Breast epithelium (tissue), 4 donors: ENCODE results near the gene TLX1. TPM values are rescaled to one million over a fixed set of nuclear protein-coding genes. Genes with fewer than 3 reads are reported as not detected.

Experiments
- DNase-seq, 2 donors: peaks; one replicate each; pipeline ENCODE4 v3.0.0-alpha.2; 2019; ENCODE audit warnings: low spot score in 2 of 2
- H3K27ac ChIP-seq, 2 donors: fragments of 200-600 bp; sonication (generic) in 1 of 2; one replicate each; pipeline ENCODE4 v1.5.1; 2016 to 2019; ENCODE audit warnings: mild to moderate bottlenecking in 1 of 2
- H3K27me3 ChIP-seq, 2 donors: fragments of 200-600 bp; sonication (generic) in 1 of 2; one replicate each; pipeline versions ENCODE4 v1.5.1 to v1.6.0; 2017 to 2019; ENCODE audit warnings: control low read depth in 1 of 2, mild to moderate bottlenecking in 1 of 2
- H3K36me3 ChIP-seq: fragments of 200-600 bp; one replicate; pipeline ENCODE4 v1.5.1; 2019
- H3K4me1 ChIP-seq, 2 donors: fragments of 200-600 bp; sonication (generic); one replicate each; pipeline ENCODE4 v1.5.1; 2016 to 2019; ENCODE audit warnings: control low read depth in 1 of 2
- H3K4me3 ChIP-seq, 3 donors: fragments of 200-600 bp; sonication (generic); 1 replicate in 2 of 3; 2 replicates in 1 of 3; pipeline ENCODE4 v1.5.1; 2016 to 2019; ENCODE audit warnings: mild to moderate bottlenecking in 3 of 3, moderate library complexity in 2 of 3
- H3K9me3 ChIP-seq, 2 donors: fragments of 200-600 bp; sonication (generic) in 1 of 2; one replicate each; pipeline ENCODE4 v1.5.1; 2016 to 2019; ENCODE audit warnings: control low read depth in 1 of 2
- CTCF ChIP-seq, 3 donors: fragments of 450-650 bp; IDR thresholded peaks; one replicate each; pipeline ENCODE4 v1.5.1; 2016 to 2017; ENCODE audit warnings: antibody characterized with exemption in 3 of 3, mild to moderate bottlenecking in 3 of 3, moderate library complexity in 3 of 3
- POLR2A ChIP-seq: fragments of 450-650 bp; IDR thresholded peaks from one replicate; pipeline ENCODE4 v1.6.1; 2016; ENCODE audit warnings: antibody characterized with exemption, mild to moderate bottlenecking, moderate library complexity
- POLR2AphosphoS5 ChIP-seq, 3 donors: sonication (generic); formaldehyde crosslinking; IDR thresholded peaks; one replicate each; pipeline ENCODE4 v1.6.1; 2017; ENCODE audit warnings: antibody characterized with exemption in 3 of 3
- intact Hi-C: fragments of 100-400 bp; cut with DNase I; formaldehyde crosslinking; loops from one replicate; pipeline ENCODE4 v1.15.1; 2023; ENCODE audit warnings: low total_unique reads
- total RNA-seq, 3 donors: library from RNA; depleted of rRNA; stranded (reverse); fragments of >200 nt; gene quantifications; one replicate each; pipeline ENCODE4 v1.1.0, GENCODE V29; 2016

The TLX1 gene
- total RNA-seq, 3 donors from 2014 or later: not detected

GRCh38 chr10:101114646-101115045 lies 16.5 kb upstream of the TLX1 start:
- Histone ChIP-seq H3K9me3 (no peaks in the 10 kb centered on the region), H3K27me3 (peaks cover 0 to 47% of the 10 kb centered on the region in 2 donors), H3K4me1 (no peaks in the 10 kb centered on the region), H3K4me3 (no peak overlapping the region), H3K36me3 (no peaks in the 10 kb centered on the region), H3K27ac (no peak overlapping the region)
- TF ChIP-seq POLR2AphosphoS5 (IDR thresholded peaks at IDR 0.05) (no peak), CTCF (IDR thresholded peaks at IDR 0.05) (no peak), POLR2A (no peak)
- no peak for DNase-seq
- intact Hi-C loops: no loop called here

GRCh38 chr10:101116754-101117153 lies 14.3 kb upstream of the TLX1 start:
- H3K27me3 ChIP-seq: peaks cover 0 to 58% of the 10 kb centered on the region in 2 donors
- peaks cover 0 to 4% of the 10 kb centered on the region in 2 donors for H3K4me1 ChIP-seq
- no peak overlapping the region for H3K27ac ChIP-seq
- H3K9me3 ChIP-seq: no peaks in the 10 kb centered on the region
- H3K36me3 ChIP-seq: no peaks in the 10 kb centered on the region
- intact Hi-C loops: no loop called here
- H3K4me3 ChIP-seq: no peak overlapping the region
- TF ChIP-seq POLR2A (no peak), POLR2AphosphoS5 (IDR thresholded peaks at IDR 0.05) (no peak), CTCF (IDR thresholded peaks at IDR 0.05) (no peak)
- no peak for DNase-seq

- peaks cover 0 to 4% of the 10 kb centered on the region in 2 donors for H3K4me1 ChIP-seq
- H3K27me3 ChIP-seq: peaks cover 0 to 63% of the 10 kb centered on the region in 2 donors
- no peaks in the 10 kb centered on the region for H3K9me3 ChIP-seq
- H3K27ac ChIP-seq: no peak overlapping the region
- no peaks in the 10 kb centered on the region for H3K36me3 ChIP-seq
- H3K4me3 ChIP-seq: no peak overlapping the region
- intact Hi-C loops: no loop called here
- TF ChIP-seq POLR2AphosphoS5 (IDR thresholded peaks at IDR 0.05) (no peak), POLR2A (no peak), CTCF (IDR thresholded peaks at IDR 0.05) (no peak)
- no peak for DNase-seq
These were observed 13.1 kb upstream of the TLX1 start for GRCh38 chr10:101118031-101118430.

- H3K9me3 ChIP-seq: no peaks in the 10 kb centered on the region
- TF ChIP-seq POLR2AphosphoS5 (IDR thresholded peaks at IDR 0.05): no peak
- no peak for TF ChIP-seq CTCF (IDR thresholded peaks at IDR 0.05)
- no peak for TF ChIP-seq POLR2A
- intact Hi-C loops: no loop called here
- H3K27ac ChIP-seq: no peak overlapping the region
- H3K4me1 ChIP-seq: peaks cover 3 to 11% of the 10 kb centered on the region in 2 donors
- no peaks in the 10 kb centered on the region for H3K36me3 ChIP-seq
- DNase-seq: no peak
- H3K27me3 ChIP-seq: peaks cover 0 to 70% of the 10 kb centered on the region in 2 donors
- H3K4me3 ChIP-seq: peak overlapping the region; percentile 42 to 67 (median 52)
These were observed 10.6 kb upstream of the TLX1 start for GRCh38 chr10:101120520-101120883.

GRCh38 chr10:101120884-101121653 lies 10.0 kb upstream of the TLX1 start:
- Histone ChIP-seq H3K4me3 (peak overlapping the region; percentile 42 to 67 (median 52)), H3K36me3 (no peaks in the 10 kb centered on the region), H3K4me1 (peaks cover 3 to 11% of the 10 kb centered on the region in 2 donors), H3K27me3 (peaks cover 0 to 73% of the 10 kb centered on the region in 2 donors), H3K27ac (no peak overlapping the region), H3K9me3 (no peaks in the 10 kb centered on the region)
- intact Hi-C loops: no loop called here
- DNase-seq: no peak
- TF ChIP-seq POLR2AphosphoS5 (IDR thresholded peaks at IDR 0.05): no peak
- no peak for TF ChIP-seq POLR2A
- no peak for TF ChIP-seq CTCF (IDR thresholded peaks at IDR 0.05)
